ENCODE measurements around the gene MRPS11.

DNA sequence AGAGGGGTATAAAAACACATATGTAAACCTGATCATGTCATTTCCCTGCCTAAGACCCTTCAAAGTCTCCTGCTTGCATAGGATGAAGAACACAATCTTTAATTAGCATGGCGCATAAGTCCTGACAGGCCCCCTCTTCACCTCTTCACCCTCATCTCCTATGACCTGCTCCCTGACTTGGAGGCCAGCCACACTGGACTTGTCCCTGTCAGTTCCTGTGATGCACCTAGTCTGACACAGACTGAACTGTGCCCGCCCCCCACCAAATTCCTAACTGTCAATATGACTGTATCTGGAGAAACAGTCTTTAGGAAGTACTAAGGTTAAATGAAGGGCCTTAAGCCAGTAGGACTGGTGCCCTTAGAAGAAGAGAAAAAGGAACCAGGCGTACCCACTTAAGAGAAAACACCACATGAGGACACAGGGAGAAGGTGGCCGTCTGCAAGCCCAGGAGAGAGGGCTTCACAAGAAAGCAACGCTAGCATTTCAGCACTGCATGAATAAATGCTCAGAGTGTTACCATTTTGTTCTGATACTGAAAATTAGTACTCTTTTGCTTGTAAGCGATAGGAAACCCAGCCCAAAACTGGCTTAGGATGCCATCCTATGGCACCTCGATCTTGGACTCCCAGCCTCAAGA is 34.3 kb upstream of the MRPS11 start:
- TF ChIP-seq, protein P1, sequence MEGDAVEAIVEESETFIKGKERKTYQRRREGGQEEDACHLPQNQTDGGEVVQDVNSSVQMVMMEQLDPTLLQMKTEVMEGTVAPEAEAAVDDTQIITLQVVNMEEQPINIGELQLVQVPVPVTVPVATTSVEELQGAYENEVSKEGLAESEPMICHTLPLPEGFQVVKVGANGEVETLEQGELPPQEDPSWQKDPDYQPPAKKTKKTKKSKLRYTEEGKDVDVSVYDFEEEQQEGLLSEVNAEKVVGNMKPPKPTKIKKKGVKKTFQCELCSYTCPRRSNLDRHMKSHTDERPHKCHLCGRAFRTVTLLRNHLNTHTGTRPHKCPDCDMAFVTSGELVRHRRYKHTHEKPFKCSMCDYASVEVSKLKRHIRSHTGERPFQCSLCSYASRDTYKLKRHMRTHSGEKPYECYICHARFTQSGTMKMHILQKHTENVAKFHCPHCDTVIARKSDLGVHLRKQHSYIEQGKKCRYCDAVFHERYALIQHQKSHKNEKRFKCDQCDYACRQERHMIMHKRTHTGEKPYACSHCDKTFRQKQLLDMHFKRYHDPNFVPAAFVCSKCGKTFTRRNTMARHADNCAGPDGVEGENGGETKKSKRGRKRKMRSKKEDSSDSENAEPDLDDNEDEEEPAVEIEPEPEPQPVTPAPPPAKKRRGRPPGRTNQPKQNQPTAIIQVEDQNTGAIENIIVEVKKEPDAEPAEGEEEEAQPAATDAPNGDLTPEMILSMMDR (IDR thresholded peaks at IDR 0.05; ENCODE audit: low read depth, low read length), result no peak
- no peak for TF ChIP-seq MYC (IDR thresholded peaks at IDR 0.05; ENCODE audit: low read depth, low read length)

All from NB4 (cell line).